ENCODE results near the gene METTL15.

DNA sequence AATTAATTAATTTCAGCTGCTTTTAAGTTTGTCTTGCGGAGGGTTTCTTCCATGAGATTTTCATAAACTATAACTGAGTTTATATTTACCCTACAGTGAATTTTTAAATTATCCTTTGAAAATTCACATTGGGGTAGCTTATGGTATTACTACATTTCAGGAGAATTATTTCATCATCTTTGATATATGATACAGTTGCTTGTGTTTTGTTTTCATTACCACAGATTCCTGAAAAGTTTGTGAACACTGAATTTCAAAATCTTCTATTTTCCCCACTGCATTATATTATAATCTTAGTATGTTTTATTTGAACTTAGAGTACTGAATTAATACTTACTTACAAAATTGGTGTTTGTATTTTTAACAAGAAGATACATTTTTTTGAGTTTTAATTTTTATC, 24.4 kb downstream of the METTL15 start:
- no peak for TF ChIP-seq CTCF (IDR thresholded peaks at IDR 0.05)
- no peak for TF ChIP-seq POLR2A (IDR thresholded peaks at IDR 0.05)
